CD4-positive, alpha-beta T cell treated with Interleukin-4 for 4 hours (primary cell): ENCODE data around the gene BCDIN3D.

ENCODE experiments used
- DNase-seq: peaks from one replicate; pipeline ENCODE4 v3.0.0-alpha.2; 2020

BCDIN3D gene

DNA sequence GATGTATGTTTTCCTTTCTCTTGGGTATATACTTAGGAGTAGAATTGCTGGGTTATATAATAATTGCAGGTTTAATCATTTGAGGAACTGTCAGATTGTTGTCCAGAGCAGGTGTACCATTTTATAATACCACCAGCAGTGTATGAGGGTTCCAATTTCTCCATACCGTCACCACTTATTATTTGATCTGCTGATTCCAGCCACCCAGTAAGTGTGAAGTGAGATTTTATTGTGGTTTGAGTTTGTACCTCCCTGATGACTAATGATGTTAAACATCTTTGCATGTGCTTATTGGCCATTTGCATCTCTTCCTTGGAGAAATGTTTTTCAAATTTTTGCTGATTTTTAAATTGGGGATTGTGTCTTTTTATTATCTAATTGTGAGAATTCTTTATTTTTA, 29.8 kb downstream of the BCDIN3D start:
- DNase-seq: no peak

DNA sequence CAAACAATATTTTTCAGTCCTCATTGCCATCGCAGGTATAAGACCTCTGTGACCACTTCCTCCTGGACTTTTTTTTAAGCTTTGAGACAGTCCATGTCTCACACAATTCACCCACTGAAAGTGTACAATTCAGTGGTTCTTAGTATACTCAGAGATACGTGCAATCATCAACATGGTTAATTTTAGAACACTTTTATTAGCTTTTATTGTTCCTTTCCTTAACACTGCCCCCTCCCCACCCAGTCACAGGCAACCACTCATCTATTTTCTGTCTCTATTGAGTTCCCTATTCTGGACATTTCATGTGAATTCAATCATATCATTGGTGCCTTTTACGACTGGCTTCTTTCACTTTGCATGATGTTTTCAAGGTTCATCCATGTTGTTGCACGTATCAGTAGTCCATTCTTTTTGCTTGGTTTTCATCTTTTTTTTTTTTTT, 30.9 kb downstream of the BCDIN3D start:
- DNase-seq: no peak

DNA sequence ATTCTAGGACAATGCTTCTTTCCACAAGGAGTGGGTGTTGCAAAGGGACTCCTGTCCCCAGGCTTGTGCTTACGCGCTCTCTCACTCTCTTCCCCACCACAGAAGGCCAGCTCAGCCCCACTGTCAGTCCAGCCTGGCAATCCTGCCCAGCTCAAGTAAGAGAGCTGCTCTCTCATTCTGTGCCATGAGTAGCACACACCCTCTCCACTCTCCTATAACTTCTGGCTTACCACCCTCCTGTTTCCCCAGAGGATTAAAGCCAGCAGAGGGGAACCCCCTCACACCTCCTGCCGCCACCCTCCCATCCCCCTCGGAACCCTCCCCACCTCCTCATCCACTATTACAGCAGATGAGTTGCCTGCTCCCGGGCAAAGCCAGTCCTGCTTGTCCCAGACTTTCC, 31.8 kb downstream of the BCDIN3D start:
- DNase-seq: no peak

DNA sequence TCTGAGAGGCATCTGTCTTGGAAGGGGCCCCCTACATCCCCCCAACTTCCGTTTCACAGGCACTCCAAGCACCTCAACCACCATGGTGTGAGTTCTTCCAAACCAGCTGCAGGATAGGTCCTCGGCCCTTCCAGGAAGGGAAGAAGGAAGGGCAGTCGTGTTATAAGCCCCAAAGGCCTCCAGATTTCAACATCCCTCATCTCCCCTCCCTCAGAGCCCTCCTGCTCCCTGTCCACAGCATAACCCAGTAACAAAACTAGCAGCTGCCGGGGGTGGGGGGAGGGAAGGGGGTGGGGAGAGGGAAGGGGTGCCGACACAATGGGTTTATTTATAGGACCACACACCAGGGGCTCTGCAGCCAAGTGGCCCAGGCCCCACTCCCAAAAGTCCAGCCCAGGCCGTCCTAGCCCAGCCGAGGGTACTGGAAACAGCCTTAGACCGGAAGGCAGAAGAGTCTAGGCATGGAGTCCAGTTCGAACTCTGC, 33.0 kb downstream of the BCDIN3D start:
- DNase-seq: no peak

DNA sequence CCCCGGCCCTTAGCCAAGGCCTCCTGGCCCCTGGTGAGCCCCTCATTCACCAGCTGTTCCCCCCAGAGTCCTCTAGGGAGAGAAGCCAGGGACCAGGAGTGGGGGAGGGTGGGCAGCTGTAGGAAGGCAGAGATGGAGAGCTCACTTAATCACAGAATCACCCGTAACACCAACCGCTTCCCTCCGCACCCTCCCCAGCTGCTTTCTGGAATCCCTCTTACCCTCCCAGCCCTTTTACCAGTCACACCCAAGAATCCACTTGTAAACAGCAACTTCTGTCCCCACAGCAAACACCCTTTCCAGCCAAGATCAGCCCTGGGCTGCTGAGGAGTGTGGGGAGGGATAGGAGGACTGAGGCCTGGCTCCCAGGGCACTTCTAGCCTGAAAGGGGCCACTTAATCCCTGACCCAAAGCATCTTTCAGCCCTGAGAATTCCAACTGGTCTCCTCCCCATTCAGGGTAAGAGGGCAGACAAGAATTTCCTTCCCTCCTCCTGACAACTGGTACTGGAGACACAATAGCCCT, 33.5 kb downstream of the BCDIN3D start:
- DNase-seq: no peak

DNA sequence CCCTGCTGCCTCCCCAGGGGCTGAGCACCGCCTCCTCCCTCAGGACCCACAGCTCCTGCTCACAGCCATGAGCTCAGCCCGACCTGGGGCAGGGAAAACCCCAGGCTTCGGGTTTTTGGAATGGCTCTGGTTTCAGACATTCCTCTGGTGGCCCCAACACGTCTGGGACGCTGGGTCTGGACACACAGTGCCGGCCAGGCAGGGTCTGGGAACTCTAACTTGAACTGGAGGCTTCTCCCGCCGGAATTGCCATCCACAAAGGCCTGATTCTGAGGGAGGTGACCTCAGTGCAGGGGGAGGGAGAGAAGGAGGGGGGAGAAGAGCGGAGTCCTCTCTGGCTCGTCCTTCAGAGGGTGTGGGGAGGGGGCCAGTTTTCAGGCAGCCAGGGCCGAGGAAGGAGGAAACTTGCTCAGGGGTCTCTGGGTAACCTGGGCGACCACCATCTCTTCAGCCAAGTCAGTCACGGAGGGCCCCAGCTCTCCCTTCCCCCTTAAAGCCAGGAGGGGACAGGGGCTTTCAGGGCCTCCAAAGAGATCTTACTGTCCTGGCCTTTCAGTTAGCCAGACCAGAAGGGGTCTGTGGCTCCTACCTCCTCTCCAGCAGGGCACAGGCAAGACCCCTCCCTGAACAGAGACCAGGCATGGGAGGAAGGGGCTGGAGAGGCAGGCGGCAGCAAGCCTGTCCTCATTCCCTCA, 34.1 kb downstream of the BCDIN3D start:
- no peak for DNase-seq

DNA sequence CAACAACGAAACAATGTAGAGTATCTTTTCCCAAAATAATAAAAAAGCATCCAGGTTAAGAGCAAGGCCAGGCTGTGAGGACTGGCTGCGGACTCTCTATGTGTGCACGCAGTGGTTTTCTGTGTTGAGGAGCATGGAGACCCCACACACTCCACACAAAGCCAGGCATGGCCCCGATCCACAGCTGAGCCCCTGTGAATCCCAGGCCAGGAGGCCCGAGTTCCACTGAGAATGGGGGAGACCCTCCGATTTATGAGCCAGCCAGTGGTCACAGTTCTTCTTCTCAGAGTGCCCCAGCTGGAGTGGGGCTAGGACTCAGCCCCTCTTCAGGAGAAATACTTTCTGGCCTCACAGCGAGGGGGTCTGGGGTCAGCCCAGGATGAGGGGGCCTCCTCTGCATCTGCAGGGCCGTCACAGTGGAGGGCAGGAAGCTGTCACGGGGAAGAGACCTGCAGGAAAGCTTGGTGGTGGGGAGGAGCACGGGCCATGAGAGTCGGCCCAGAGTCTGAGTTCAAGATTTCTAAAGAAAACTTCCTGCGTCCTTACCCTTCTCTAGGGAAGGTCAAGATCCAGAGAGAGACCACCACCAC, 34.8 kb downstream of the BCDIN3D start:
- no peak for DNase-seq

DNA sequence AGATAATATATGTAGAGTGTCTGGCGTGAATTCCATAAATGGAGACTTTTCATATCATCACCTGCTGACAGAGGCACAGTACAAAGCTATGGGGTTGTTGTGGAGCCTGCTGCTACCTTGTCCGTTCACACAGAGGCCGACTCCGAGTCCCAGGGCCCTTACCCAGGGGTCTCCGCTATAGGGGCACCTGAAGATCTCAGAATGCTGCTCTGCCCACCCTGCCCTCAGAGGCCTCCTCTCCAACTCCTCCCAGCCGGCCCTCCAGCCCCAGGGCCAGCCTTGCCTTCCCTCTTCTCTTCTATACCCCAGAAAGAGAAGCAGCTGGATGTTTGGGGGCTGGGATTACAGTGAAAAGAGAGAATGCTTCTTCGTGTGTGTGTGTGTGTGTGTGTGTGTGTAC, 36.0 kb downstream of the BCDIN3D start:
- no peak for DNase-seq

DNA sequence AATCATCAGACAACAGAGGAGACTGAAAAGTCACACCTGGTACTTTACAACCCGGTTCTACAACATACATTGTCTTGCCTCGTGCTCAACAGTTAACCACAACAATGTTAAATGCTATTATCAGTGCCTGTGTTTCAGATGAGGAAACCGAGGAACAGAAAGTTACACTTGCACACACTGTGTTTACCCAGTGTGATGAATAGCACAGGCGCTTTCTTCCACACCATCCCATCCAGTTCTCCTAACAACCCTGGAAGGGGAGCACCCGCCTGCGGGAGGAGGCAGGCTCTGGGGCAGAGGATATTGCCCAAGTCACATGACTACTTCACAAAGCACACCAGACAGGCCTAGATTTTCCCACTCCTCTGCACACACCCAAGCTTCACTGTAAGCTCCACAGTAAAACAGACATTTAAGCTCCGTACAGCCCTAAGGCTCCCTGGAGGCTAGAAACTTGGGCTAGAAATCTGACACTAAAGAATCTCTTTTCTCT, 36.5 kb downstream of the BCDIN3D start:
- no peak for DNase-seq

DNA sequence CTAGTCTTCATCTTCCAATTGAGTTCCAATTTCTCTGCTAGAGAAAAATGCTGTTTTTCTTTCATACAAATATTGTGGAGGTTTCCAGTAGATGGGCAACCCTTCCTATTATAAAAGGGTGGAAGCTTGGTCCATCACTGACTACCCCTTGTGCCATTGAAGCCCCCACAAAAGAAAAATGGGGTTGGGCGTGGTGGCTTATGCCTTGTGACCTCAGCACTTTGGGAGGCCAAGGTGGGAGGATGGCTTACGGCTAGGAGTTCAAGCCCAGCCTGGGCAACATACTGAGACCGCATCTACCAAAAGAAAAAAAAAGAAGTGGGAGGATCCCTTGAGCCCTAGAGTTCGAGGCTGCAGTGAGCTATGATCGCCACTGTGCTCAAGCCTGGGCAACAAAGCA, 37.5 kb downstream of the BCDIN3D start:
- DNase-seq: no peak

DNA sequence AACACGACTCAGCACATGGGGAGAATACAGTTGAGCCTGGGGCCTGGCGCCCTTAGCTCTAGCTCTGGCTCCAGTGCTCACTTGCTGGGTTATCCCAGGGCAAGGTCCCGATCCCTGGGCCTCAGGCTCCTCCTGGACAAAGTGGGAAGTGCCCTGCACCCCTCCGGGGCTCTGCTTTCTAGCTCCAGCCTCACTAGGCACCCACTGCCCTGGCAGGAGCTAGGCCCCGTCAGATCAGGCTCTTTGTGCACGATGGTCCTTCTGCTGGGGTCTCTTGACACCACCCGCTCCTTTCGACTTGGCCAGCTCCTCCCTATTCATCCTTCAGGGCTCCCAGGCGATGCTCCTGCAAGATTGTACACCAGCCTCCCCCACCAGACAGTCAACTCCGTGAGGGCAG, 38.1 kb downstream of the BCDIN3D start:
- DNase-seq: no peak

DNA sequence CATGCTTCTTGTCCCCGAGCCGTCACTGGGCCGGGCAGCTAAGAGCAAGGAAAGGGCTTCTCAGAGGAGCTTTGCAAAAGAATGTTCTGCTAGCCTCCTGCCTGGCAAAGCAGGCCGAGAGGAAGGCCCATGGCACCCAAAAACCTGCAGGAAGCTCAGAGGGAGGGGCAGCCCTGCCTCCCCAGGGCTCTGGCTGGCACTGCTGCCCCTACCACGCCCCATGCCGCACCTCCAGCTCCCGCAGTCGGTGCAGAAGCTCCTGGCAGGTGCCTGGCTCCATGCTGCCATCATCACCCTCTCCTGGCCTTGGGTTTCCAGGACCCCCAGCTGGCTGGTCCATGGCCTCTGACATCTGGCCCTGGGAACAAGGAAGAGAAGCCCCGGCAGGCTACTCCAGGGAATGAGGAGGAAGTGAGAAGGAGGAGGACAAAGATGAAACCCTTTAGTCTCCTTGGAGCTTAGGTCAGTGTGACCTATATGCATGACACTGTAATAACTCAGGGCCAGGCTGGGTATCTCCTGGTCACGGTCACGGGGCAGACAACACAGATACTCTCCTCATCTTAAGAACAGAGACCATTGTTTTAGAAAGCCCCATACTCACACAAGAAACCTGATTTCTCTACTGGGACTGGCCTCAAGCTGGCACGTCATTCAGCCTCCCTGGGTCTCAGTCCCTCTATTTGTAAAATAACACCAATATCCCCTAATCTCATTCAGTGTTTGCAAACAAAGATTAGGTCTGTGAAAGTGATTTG, 39.0 kb downstream of the BCDIN3D start:
- DNase-seq: no peak

DNA sequence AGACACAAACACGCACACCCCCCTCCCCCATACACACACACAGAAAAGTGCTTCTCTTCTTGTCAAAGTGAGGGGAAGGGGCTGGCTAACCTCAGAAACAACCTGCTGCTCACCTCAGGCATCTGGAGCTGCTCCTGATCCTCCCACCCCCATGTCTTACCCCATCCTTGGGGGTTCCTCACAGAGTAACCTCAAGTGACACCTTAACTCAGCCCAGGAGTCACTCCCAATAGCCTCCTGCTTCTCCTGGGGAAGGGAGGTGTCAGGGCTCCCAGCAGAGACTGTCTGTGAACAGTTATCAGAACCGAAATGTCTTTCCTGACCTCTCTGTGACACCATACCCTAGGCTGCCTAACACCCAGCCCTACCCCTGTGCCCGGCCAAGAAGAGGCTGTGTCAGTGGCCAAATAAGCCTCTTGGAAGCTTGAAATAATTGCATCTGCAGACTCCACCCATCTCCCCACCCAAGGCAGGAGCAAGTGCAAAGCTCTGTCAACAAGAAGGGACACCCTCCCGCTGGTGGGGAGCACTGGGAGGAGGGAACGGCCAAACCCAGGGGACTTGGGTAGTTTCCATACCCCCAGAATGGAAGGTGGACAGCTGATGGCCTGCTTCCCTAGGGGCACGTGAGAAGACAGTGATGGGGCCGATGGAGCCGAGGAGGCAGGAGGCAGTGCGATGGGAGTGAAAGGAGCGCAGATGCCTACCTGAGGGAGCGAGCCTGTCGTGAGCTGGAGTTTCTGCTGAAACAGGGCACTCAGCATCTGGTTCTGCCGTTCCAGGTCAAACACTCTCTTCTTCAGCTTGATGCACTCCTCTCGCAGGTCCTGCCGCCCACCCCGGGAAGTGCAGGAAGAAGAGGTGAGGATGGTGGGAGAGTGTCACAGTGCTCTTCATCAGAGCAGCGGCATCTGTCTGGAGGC, 41.5 kb downstream of the BCDIN3D start:
- no peak for DNase-seq

DNA sequence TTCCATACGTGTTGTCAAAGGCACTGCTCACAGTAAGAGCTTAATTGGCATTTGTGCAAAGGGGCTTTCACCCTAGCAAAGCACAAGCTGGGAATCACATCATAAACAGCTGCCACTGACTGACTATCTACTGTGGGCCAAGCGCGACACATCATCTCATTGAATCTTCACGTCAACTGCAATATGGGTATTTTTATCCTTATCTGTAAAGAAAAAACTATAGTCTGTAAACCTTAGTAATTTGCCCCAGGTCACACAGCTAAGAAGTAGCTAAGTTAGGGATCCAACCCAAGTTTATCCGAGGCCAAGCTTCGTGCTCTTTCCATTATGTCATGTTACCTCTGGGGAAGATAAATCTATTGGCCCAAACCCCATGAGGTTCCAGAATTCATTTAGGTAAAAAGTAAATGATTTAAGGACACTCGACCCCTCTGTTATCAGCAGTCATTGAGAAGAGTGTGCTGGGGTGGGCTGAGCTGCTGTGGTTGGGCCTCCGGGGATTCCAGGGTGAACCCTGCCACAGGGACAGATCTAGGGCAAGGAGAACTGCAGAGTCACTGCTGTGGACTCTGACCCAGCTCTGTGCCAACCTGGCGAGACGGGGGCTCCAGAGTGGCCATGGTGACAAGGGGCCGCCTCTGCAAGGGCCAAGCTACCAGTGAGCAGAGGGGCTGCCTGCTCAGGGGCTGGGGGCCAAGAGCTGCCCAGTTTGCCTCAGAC, 42.3 kb downstream of the BCDIN3D start:
- no peak for DNase-seq

DNA sequence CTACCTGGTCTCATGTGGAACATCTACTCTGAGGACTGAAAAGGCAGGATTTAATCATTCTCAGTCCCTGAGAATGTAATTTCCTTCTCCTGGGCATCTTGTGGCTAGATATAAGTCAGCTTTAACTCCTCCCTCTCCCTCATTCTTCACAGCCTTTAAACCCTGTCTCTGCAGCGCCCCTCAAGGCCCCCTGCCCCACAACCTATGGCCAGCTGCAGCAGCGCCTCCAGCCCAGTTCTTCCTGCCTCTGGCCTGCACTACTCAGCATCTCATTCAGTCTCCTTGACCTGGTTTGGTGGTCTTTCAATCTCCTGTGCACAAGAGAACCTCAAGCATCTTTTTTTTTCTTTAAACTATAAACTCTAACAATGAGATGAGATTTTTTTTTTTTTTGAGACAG, 44.0 kb downstream of the BCDIN3D start:
- DNase-seq: no peak

DNA sequence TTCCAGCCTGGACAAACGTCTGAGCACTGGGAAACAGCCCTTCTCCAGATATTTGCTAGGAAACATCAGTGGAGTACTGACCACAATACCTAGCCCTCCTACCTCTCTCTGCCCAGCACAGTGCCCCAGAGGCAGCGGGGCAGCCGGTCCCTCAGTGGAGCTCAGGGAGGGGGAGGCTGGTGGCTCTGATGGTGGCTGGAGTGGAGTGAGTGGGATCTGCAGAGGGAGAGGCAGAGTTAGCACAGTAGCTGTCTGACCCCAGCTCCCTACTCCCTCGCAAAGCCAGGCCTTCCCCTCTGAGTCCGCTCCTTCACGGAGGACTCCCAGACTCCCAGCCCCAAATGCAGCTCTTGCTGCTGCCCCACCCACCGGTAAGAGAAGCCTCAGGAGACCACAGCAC, 44.7 kb downstream of the BCDIN3D start:
- no peak for DNase-seq

DNA sequence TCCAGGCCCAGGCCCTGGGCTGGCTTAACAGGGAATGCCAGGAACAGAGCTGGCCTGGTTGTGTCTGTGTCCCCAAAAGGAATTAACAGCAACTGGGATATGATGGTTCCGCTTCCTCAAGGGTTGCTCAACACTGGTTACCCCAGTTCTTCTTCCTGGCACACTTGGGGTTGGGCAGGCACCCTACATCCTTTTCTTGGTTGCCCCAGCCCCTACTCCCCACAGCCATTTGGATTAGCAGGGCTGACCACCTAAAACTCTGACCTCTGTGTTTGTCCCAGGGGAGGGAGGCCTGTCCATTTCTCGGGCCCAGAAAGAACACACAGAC, 45.5 kb downstream of the BCDIN3D start:
- no peak for DNase-seq

DNA sequence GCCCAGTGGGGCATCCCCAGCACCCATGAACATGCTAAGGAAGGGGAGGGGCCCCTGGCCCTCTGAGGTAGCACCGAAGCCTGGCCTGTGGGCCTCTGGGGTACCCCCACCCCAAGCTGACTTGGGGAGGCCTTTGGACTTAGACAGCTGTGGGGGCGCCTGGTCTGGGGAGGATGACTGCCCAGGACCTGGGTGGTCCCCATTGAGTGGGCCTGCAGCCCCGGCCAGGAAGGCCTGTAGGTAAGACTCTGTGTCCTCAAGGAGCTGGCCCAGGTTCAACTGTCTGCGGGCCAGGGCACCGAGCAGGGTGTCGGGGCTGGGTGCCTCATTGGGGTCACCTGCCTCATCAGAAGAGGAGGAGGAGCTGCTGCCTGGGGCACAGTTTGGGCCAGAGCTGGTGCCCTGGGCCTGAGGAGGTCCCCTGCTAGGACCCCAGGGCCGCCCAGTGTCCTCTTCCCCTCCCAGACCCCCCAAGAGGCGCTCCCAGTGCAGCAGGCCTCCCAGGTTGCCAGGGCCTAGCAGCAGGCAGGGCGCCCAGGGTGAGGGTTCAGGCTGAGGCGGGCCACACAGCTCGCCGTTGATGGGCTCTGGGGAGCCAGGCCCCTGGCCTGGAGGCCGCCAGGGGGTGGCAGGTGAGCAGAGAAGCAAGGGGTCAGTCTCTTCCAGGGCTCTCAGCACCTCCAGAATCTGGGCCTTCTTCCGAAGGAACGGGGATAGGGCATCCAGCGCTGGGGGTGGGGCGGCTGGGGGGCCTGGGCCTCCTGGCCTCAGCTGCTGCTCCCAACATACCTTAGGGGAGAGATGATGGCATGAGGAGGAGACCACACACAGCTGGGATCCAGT, 46.1 kb downstream of the BCDIN3D start:
- DNase-seq: no peak

DNA sequence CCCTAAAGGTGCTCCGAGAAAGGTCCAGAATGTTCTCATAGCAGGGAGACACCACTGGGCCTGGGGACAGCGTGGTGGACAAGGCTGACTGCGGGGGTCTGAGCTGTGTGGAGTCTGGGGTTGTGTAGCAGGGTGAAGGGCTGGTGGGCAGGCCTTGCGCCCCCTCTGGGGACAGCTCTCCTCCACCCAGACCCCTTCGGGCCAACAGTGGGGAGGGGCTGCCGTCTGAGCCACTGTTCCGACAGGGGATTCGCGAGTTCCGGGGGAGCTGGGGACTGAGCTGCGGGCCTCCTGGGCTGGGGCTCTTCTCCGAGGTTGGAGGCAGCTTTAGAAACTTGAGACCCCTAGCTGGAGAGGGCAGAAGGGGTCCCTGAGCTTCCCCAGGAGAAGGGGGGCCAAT, 46.8 kb downstream of the BCDIN3D start:
- no peak for DNase-seq

DNA sequence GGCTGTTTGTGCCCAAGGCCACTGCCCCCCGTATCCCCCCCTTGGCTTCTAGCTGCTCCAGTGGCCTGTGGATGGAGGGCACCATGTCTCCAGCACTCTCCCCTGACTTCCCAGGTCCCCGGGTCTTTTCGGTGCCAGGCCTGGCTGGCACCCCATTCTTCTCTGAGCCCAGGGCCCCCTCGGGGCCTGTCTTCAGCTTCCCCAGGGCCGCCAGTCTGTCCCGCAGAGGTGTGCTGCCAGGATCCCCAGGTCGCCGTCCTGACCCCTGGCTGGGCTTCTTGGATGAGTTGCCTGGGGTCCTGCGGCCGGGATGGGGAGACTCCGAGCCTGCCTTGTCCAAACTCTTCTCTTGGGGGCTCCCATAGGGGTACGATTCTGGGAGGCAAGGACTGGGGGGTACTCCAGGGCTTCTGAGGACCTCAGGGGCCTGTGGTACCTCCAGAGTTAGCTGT, 47.2 kb downstream of the BCDIN3D start:
- DNase-seq: no peak
